ENCODE data around the gene TMEM134.

TMEM134 gene

DNA sequence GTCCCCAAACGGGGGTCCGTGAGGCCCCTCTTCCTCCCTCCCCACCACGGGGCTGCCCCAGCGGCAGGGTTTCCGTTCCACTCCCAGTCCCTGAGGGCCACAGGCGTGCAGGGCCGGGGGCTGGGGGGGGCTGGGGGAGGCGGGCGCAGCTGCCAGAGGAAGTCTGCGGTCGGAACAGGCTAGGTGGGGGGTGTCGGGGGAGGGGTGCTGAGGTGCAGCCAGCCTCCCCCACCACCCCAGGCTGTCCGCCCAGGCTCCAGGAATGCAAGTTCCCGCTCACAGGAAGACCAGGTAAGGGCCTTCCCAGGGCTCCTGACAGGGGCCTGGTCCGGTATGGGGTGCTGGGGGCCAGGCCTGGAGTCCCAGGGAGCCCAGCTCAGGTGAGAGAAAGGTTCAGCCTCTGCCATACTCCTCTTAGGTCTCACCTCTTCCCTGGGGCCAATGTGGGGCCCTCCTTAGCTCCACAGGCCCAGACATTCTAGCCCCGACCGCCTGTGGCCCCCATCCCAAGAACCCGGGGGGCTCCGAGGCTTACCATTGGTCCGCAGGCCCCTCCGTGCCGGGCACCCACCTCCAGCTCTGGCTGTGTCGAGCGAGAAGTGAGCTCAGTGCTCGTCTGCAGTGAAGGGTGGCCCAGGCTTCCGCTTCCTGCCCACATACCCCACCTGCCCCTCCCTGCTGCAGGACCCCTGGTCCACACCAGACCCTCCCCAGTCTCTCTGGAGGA lies 31.8 kb downstream of the TMEM134 start, which contains the start of gene PTPRCAP:
TSS of gene PTPRCAP (minus strand) at position 601 of the 727 bp plus-strand sequence. CDS start at position 538, 63 bp downstream.
- H3K4me3 ChIP-seq (replicated peaks; ENCODE audit: low read depth, low read length): no peak within 1 kb of the TSS
- DNase-seq (ENCODE audit: low read depth): no peak
- TF ChIP-seq, protein P1, sequence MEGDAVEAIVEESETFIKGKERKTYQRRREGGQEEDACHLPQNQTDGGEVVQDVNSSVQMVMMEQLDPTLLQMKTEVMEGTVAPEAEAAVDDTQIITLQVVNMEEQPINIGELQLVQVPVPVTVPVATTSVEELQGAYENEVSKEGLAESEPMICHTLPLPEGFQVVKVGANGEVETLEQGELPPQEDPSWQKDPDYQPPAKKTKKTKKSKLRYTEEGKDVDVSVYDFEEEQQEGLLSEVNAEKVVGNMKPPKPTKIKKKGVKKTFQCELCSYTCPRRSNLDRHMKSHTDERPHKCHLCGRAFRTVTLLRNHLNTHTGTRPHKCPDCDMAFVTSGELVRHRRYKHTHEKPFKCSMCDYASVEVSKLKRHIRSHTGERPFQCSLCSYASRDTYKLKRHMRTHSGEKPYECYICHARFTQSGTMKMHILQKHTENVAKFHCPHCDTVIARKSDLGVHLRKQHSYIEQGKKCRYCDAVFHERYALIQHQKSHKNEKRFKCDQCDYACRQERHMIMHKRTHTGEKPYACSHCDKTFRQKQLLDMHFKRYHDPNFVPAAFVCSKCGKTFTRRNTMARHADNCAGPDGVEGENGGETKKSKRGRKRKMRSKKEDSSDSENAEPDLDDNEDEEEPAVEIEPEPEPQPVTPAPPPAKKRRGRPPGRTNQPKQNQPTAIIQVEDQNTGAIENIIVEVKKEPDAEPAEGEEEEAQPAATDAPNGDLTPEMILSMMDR (IDR thresholded peaks at IDR 0.05; ENCODE audit: low read length, missing control alignments): no peak

DNA sequence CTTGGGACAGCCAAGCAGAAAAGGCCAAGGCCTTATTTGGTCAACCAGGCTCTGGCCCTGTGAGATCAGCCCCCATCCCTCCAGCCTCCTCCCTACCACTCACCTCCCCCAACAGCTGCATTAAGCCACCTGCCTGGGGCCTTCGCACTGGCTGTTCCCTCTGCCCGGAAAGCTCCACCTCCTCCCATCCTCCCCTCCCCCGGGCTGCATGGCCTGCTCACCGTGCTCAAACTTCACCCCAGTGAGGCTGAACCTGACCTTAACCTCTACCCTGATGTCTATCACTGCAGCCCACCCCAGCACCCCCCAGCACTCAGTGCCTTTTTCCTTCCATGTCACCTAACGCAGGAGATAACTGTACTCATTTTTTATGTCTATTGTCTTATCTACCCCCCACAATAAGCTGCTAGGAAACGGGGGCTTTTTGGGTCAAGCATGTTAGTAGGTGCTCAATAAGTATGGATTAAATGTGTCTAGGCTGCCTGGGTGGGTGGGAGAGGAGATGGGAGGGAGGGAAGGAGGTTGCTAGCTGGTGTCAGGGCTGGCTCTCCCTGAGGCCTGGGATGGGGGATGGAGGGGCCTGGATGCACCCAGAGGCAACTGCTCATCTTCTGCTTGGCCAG lies 32.5 kb downstream of the TMEM134 start:
- no peak overlapping the region for H3K4me3 ChIP-seq (replicated peaks; ENCODE audit: low read depth, low read length)
- DNase-seq (ENCODE audit: low read depth): no peak
- TF ChIP-seq, protein P1 (IDR thresholded peaks at IDR 0.05; ENCODE audit: low read length, missing control alignments): no peak

DNA sequence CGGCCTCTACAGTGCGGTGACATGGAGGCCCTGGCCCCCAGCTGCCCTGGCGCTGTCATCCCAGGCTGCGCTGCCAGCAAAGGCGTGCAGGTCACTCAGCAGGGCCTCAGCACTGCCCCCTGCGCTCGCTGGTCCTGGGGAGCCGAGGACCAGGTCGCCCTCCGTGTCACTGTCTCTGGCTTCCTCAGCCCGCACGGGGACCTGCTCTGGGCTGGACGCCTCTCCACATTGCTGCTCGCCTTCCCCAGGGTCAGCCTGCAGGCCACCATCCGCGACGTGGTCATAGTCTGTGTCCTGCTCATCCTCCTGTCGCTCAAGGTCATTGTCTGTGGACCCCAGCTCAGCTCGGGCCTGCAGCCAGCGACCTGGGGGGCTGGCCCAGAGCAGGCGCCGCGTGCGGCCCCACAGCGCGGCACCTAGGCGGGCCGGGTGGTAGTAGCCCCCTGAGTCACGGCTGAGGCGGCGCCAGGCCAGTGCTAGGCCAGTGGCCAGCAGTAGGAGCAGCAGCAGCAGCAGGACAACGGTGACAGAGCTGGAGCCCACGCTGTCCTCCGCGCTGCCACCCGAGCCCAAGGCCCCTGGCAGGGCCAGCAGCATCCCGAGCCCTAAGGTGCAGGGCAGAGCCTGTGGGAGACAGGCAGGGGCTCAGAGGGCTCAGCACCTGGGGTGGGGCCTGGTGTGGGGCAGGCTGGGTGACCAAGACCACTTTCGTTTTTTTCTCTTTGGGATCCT lies 33.2 kb downstream of the TMEM134 start:
- H3K4me3 ChIP-seq (replicated peaks; ENCODE audit: low read depth, low read length): no peak overlapping the region
- TF ChIP-seq, protein P1 (IDR thresholded peaks at IDR 0.05; ENCODE audit: low read length, missing control alignments): no peak
- DNase-seq (ENCODE audit: low read depth): no peak

DNA sequence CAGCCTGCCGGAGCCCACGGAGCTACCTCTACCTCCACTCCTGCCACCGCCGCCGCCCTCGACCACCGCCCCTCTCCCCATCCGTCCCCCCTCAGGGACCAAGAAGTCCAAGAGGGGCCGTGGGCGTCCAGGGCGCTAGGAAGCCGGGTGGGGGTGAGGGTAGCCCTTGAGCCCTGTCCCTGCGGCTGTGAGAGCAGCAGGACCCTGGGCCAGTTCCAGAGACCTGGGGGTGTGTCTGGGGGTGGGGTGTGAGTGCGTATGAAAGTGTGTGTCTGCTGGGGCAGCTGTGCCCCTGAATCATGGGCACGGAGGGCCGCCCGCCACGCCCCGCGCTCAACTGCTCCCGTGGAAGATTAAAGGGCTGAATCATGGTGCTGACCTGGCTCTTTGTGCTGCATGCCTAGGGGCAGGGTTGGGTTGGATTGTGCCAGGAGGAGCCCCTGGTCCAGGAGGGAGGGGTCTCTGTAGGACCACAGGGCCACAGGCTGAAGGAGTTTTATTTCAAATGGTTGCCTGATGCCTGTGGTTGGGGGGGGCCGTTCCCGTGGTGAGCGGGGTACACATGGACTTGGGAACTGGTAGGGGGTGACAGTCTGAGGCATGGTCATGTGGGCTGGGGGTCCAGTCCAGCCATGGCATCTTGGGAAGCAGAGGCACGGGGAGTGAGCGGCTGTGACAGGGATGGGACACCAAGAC lies 33.9 kb downstream of the TMEM134 start:
- TF ChIP-seq, protein P1 (IDR thresholded peaks at IDR 0.05; ENCODE audit: low read length, missing control alignments): no peak
- H3K4me3 ChIP-seq (replicated peaks; ENCODE audit: low read depth, low read length): no peak overlapping the region
- no peak for DNase-seq (ENCODE audit: low read depth)

DNA sequence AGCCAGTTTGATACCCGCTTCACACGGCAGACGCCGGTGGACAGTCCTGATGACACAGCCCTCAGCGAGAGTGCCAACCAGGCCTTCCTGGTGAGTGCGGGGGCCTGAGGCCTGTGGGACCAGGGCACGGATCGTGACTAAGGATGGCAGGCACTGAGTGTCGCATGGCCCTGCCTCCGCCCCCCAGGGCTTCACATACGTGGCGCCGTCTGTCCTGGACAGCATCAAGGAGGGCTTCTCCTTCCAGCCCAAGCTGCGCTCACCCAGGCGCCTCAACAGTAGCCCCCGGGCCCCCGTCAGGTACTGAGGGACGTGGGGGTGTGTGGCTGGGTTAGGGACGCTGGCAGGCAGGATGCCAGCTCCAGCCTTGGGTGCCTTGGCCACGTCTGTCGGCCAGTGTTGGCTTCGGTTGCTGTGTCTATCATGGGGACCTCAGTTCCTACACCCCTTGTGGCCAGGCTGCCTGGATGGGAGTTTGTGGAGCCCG lies 34.6 kb downstream of the TMEM134 start:
- no peak for DNase-seq (ENCODE audit: low read depth)
- TF ChIP-seq, protein P1 (IDR thresholded peaks at IDR 0.05; ENCODE audit: low read length, missing control alignments): no peak
- H3K4me3 ChIP-seq (replicated peaks; ENCODE audit: low read depth, low read length): no peak overlapping the region

DNA sequence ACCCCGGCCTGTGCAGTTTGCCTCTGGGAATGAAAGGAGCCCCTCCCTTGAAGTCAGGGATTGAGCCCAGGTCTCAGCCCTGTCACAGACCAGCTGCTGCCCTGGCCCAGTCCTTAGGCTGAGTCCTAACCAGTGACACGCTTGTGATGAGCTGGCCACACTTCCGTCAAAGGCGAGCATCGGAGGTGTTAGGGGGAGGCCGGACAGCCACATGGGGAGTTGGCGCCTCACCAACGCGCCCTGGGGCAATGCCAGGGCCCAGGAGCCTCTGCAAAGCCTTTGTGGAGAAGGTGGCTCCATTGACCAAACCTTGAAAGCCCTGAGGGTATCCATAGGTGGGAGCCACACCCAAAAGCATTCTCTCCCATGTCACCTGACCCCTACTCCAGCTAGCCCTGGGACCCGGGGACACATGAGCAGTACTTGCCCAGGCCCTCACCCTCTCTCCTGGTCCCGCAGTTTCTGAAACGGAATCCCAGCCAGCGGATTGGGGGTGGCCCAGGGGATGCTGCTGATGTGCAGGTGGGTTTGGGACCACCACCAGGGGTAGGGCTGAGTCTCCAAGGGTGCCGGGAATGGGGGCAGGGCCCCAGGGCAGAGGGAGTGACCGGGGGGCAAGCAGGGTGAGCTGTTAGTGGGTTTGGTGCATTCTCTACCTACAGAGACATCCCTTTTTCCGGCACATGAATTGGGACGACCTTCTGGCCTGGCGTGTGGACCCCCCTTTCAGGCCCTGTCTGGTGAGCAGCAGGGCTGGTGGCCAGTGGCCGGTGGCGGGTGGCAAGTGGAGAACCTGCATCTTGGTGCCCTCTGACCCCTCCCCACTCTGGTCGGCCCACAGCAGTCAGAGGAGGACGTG lies 35.3 kb downstream of the TMEM134 start:
- H3K4me3 ChIP-seq (replicated peaks; ENCODE audit: low read depth, low read length): no peak overlapping the region
- no peak for DNase-seq (ENCODE audit: low read depth)
- TF ChIP-seq, protein P1 (IDR thresholded peaks at IDR 0.05; ENCODE audit: low read length, missing control alignments): no peak

All from fibroblast of pulmonary artery (primary cell).